H1 (cell line): ENCODE data around the gene DLL1. TPM values are rescaled to one million over a fixed set of nuclear protein-coding genes. Genes with fewer than 3 reads are reported as not detected.

ENCODE experiments used
- CTCF ChIA-PET: fragments of 300-600 bp; sonication (Branson Sonifier 250); formaldehyde crosslinking; loops from one replicate; lab custom pipeline; 2021; ENCODE audit not compliant: partially characterized antibody; lab: Charles Lee
- POLR2A ChIA-PET: fragments of 300-600 bp; sonication (Branson Sonifier 250); formaldehyde crosslinking; loops from one replicate; lab custom pipeline; 2021; ENCODE audit warnings: inconsistent platforms; ENCODE audit not compliant: partially characterized antibody; lab: Charles Lee
- DNase-seq, 2 experiments: peaks; one replicate each; pipeline versions ENCODE4 v3.0.0 to v3.0.0-alpha.2; 2010 to 2022; ENCODE audit warnings: low spot score in 2 of 2, low read depth in 1 of 2, mixed read lengths in 1 of 2
- FAIRE-seq: peaks from 2 replicates; lab custom pipeline; 2011; peaks lifted over from hg19 to GRCh38; lab: Jason Lieb, UNC
- H2AFZ ChIP-seq: 2 replicates; pipeline ENCODE4 v1.8.1; 2012; ENCODE audit warnings: low read length, inconsistent platforms
- H2AK5ac ChIP-seq: 2 replicates; pipeline ENCODE4 v1.6.1; 2013; ENCODE audit warnings: low read depth, low read length
- H2BK120ac ChIP-seq: replicated peaks from 2 replicates; pipeline ENCODE3; 2013; ENCODE audit warnings: low read depth, low read length, inconsistent platforms
- H2BK12ac ChIP-seq: 2 replicates; pipeline ENCODE4 v1.6.1; 2013; ENCODE audit warnings: low read depth, low read length
- H2BK15ac ChIP-seq: 2 replicates; pipeline ENCODE4 v1.6.1; 2013; ENCODE audit warnings: low read length
- H2BK20ac ChIP-seq: 2 replicates; pipeline ENCODE4 v1.6.1; 2013; ENCODE audit warnings: low read length
- H2BK5ac ChIP-seq: 2 replicates; pipeline ENCODE4 v1.6.1; 2013; ENCODE audit warnings: low read depth, low read length
- H3K14ac ChIP-seq: 2 replicates; pipeline ENCODE4 v1.6.1; 2013; ENCODE audit warnings: inconsistent platforms; ENCODE audit not compliant: insufficient read length
- H3K18ac ChIP-seq: 2 replicates; pipeline ENCODE4 v1.6.1; 2013; ENCODE audit warnings: low read length; ENCODE audit errors: extremely low read depth
- H3K23ac ChIP-seq: 2 replicates; pipeline ENCODE4 v1.6.1; 2013; ENCODE audit warnings: inconsistent platforms; ENCODE audit not compliant: insufficient read length
- H3K23me2 ChIP-seq: 2 replicates; pipeline ENCODE4 v1.6.1; 2013; ENCODE audit warnings: low read depth, low read length
- H3K27ac ChIP-seq: 2 replicates; pipeline ENCODE4 v1.6.1; 2011; ENCODE audit warnings: low read depth, low read length, inconsistent platforms
- H3K27me3 ChIP-seq, 4 experiments: replicated peaks in 1 of 4; 1 replicate in 1 of 4; 2 replicates in 3 of 4; pipeline versions ENCODE4 v1.6.1 to v1.8.1; 2011 to 2013; ENCODE audit warnings: low read length in 3 of 4, mild to moderate bottlenecking in 3 of 4, inconsistent platforms in 2 of 4, mixed read lengths in 2 of 4, moderate library complexity in 1 of 4; ENCODE audit not compliant: control insufficient read depth in 3 of 4, insufficient read depth in 3 of 4; ENCODE audit errors: extremely low read depth in 1 of 4
- H3K36me3 ChIP-seq, 4 experiments: 2 replicates each; pipeline versions ENCODE4 v1.6.1 to v1.8.1; 2011 to 2013; ENCODE audit warnings: mild to moderate bottlenecking in 4 of 4, low read length in 3 of 4, moderate library complexity in 2 of 4, control low read depth in 1 of 4, inconsistent platforms in 1 of 4; ENCODE audit not compliant: insufficient read depth in 4 of 4, control insufficient read depth in 2 of 4
- H3K4ac ChIP-seq: replicated peaks from 2 replicates; pipeline ENCODE3; 2013; ENCODE audit warnings: low read length, low read depth, mixed read lengths, inconsistent platforms; ENCODE audit not compliant: insufficient read length
- H3K4me1 ChIP-seq, 4 experiments: replicated peaks in 1 of 4; 1 replicate in 1 of 4; 2 replicates in 3 of 4; pipeline versions ENCODE4 v1.6.1 to v1.8.1; 2011 to 2013; ENCODE audit warnings: low read length in 3 of 4, inconsistent platforms in 2 of 4, mixed read lengths in 1 of 4; ENCODE audit not compliant: insufficient read depth in 4 of 4, control insufficient read depth in 3 of 4
- H3K4me2 ChIP-seq, 2 experiments: 2 replicates each; pipeline versions ENCODE4 v1.6.1 to v1.8.1; 2011 to 2013; ENCODE audit warnings: low read depth in 2 of 2, low read length in 2 of 2, control low read depth in 1 of 2, inconsistent platforms in 1 of 2, mild to moderate bottlenecking in 1 of 2; ENCODE audit not compliant: insufficient read depth in 1 of 2
- H3K4me3 ChIP-seq, 4 experiments: fragments of 200-600, 300-600 bp in 1 of 4; sonication (generic), shearing (Covaris generic), sonication (Bioruptor Twin) in 1 of 4; 2 replicates each; pipeline versions ENCODE4 v1.5.1 to v1.8.1; 2011 to 2016; ENCODE audit warnings: low read length in 4 of 4, low read depth in 3 of 4, control low read depth in 2 of 4, inconsistent platforms in 2 of 4, mild to moderate bottlenecking in 2 of 4, mixed read lengths in 1 of 4, moderate library complexity in 1 of 4; ENCODE audit not compliant: insufficient read depth in 2 of 4; ENCODE audit errors: extremely low read depth in 1 of 4
- H3K56ac ChIP-seq: replicated peaks from 2 replicates; pipeline ENCODE3; 2013; ENCODE audit warnings: low read depth, mild to moderate bottlenecking, mixed read lengths, low read length, inconsistent platforms; ENCODE audit not compliant: insufficient read length
- H3K79me1 ChIP-seq: 2 replicates; pipeline ENCODE4 v1.6.1; 2013; ENCODE audit warnings: low read depth, low read length, control low read depth
- H3K79me2 ChIP-seq, 2 experiments: 2 replicates each; pipeline versions ENCODE4 v1.6.1 to v1.8.1; 2012 to 2013; ENCODE audit warnings: low read length in 2 of 2, mild to moderate bottlenecking in 2 of 2, inconsistent platforms in 1 of 2; ENCODE audit not compliant: insufficient read depth in 2 of 2, control insufficient read depth in 1 of 2
- H3K9ac ChIP-seq, 4 experiments: replicated peaks in 1 of 4; 1 replicate in 1 of 4; 2 replicates in 3 of 4; pipeline versions ENCODE4 v1.6.1 to v1.8.1; 2011 to 2013; ENCODE audit warnings: low read depth in 3 of 4, low read length in 3 of 4, control low read depth in 2 of 4, mild to moderate bottlenecking in 2 of 4, moderate library complexity in 2 of 4, inconsistent platforms in 1 of 4; ENCODE audit errors: extremely low read depth in 1 of 4
- H3K9me3 ChIP-seq, 2 experiments: 2 replicates each; pipeline versions ENCODE4 v1.6.1 to v1.8.1; 2012 to 2013; ENCODE audit warnings: mild to moderate bottlenecking in 2 of 2, moderate library complexity in 2 of 2, control low read depth in 1 of 2, inconsistent platforms in 1 of 2, low read depth in 1 of 2, low read length in 1 of 2, mixed read lengths in 1 of 2; ENCODE audit not compliant: insufficient read depth in 2 of 2
- H4K20me1 ChIP-seq, 2 experiments: replicated peaks in 1 of 2; 2 replicates each; pipeline versions ENCODE3 to v1.8.1; 2011 to 2013; ENCODE audit warnings: inconsistent platforms in 2 of 2, low read length in 2 of 2, mild to moderate bottlenecking in 1 of 2; ENCODE audit not compliant: insufficient read depth in 2 of 2, control insufficient read depth in 1 of 2
- H4K5ac ChIP-seq: 2 replicates; pipeline ENCODE4 v1.6.1; 2013; ENCODE audit warnings: low read length, low read depth, mixed read lengths, inconsistent platforms; ENCODE audit not compliant: insufficient read length
- H4K8ac ChIP-seq: 2 replicates; pipeline ENCODE4 v1.8.0; 2013; ENCODE audit warnings: mild to moderate bottlenecking, moderate library complexity, low read length, inconsistent platforms; ENCODE audit not compliant: insufficient read depth; ENCODE audit errors: extremely low read depth
- H4K91ac ChIP-seq: replicated peaks from 2 replicates; pipeline ENCODE3; 2013; ENCODE audit warnings: low read length, mixed read lengths, inconsistent platforms; ENCODE audit not compliant: insufficient read length
- BACH1 ChIP-seq: IDR thresholded peaks from 2 replicates; pipeline ENCODE4 v1.6.1; 2012; ENCODE audit warnings: low read length, improper control_type of control experiment
- CEBPB ChIP-seq: IDR thresholded peaks from 2 replicates; pipeline ENCODE4 v1.6.1; 2012; ENCODE audit warnings: low read depth, low read length
- KDM1A ChIP-seq: fragments of 200-600, 300-600 bp; sonication (generic); IDR thresholded peaks from 2 replicates; pipeline ENCODE4 v1.7.1; 2016; ENCODE audit warnings: mild to moderate bottlenecking, low read length, borderline replicate concordance
- KDM4A ChIP-seq: IDR thresholded peaks from one replicate; pipeline ENCODE4 v1.7.1; 2012; ENCODE audit warnings: low read depth, mild to moderate bottlenecking, moderate library complexity, low read length, inconsistent platforms; ENCODE audit not compliant: severe bottlenecking
- KDM5A ChIP-seq: fragments of 200-600 bp; IDR thresholded peaks from 2 replicates; pipeline ENCODE4 v1.7.1; 2012; ENCODE audit warnings: mild to moderate bottlenecking, low read length, inconsistent platforms, mixed read lengths
- RNF2 ChIP-seq: fragments of 200-900, 300-1000 bp; sonication (generic); IDR thresholded peaks from 2 replicates; pipeline ENCODE4 v1.7.1; 2016; ENCODE audit warnings: borderline replicate concordance, low read depth, mild to moderate bottlenecking, antibody characterized with exemption, low read length; ENCODE audit not compliant: poor library complexity, severe bottlenecking; ENCODE audit errors: missing control alignments
- RXRA ChIP-seq: IDR thresholded peaks from 2 replicates; pipeline ENCODE4 v1.6.1; 2011; ENCODE audit warnings: low read depth, mild to moderate bottlenecking, low read length, moderate library complexity; ENCODE audit not compliant: insufficient read depth
- SIRT6 ChIP-seq: IDR thresholded peaks from one replicate; pipeline ENCODE4 v1.7.1; 2012; ENCODE audit warnings: low read length, inconsistent platforms
- SIX5 ChIP-seq: IDR thresholded peaks from 2 replicates; pipeline ENCODE4 v1.6.1; 2011; ENCODE audit warnings: mild to moderate bottlenecking, low read depth, low read length
- SP4 ChIP-seq: IDR thresholded peaks from 2 replicates; pipeline ENCODE4 v1.6.1; 2012; ENCODE audit warnings: low read length, inconsistent platforms
- TCF12 ChIP-seq: IDR thresholded peaks from 2 replicates; pipeline ENCODE4 v1.6.1; 2011; ENCODE audit warnings: low read depth, mild to moderate bottlenecking, low read length
- TEAD4 ChIP-seq: IDR thresholded peaks from 2 replicates; pipeline ENCODE4 v1.6.1; 2012; ENCODE audit warnings: low read depth, low read length, inconsistent platforms, mixed read lengths
- WGBS, 2 experiments: shearing (Covaris generic) in 1 of 2; methylation state at CpG; one replicate each; pipeline versions ENCODE4 v1.1.6 to v1.1.7; 2013 to 2015; ENCODE audit warnings: low lambda C conversion rate in 2 of 2, mixed read lengths in 2 of 2, inconsistent platforms in 1 of 2, low coverage in 1 of 2, missing lambda C conversion rate in 1 of 2; ENCODE audit not compliant: insufficient replicate concordance in 2 of 2, insufficient coverage in 1 of 2, insufficient read length in 1 of 2; ENCODE audit errors: extremely low coverage in 1 of 2, missing lambda C conversion rate in 1 of 2; 5-methylcytosine and 5-hydroxymethylcytosine counted together
- polyA plus RNA-seq, 7 experiments: library from polyadenylated mRNA; depleted of rRNA in 3 of 7; stranded (reverse) in 5 of 7; unstranded in 2 of 7; fragments of >200 nt in 5 of 7; fragments of 200-250 nt in 2 of 7; gene quantifications; 1 replicate in 5 of 7; 2 replicates in 1 of 7; 4 replicates in 1 of 7; pipeline versions ENCODE4 v1.2.1 to v1.2.3, GENCODE V29; 2011 to 2013; ENCODE audit warnings: missing spikeins in 2 of 7, mixed read lengths in 2 of 7
- total RNA-seq: library from RNA; stranded (reverse); fragmentation: NEBNext Ultra II Directional; extraction: Animal tissue kit (Norgen Biotek cat#: 25700); gene quantifications from 2 replicates; pipeline ENCODE4 v1.2.1, GENCODE V29; 2021

DLL1 gene
- total and polyA plus RNA-seq, 2 of the 8 experiments (the other 6 are each of a cell fraction or from before 2014, with no cell fraction given), result 1.7 to 3.8 TPM

GRCh38 chr6:170268216-170269129 is 22.4 kb downstream of the DLL1 start:
- Histone ChIP-seq H3K4ac (no peak overlapping the region), H4K20me1 (no peaks in the 10 kb centered on the region), H4K91ac (no peak overlapping the region), H2BK120ac (no peak overlapping the region), H3K79me1 (no peaks in the 10 kb centered on the region), H3K9ac (no peak overlapping the region), H4K5ac (no peak overlapping the region), H2BK12ac (no peak overlapping the region), H2AFZ (no peak overlapping the region), H3K23me2 (no peaks in the 10 kb centered on the region), H2BK5ac (no peak overlapping the region), H3K4me3 (no peak overlapping the region), H2AK5ac (no peak overlapping the region), H3K14ac (no peak overlapping the region), H3K79me2 (no peaks in the 10 kb centered on the region), H3K56ac (no peak overlapping the region), H3K27me3 (no peaks in the 10 kb centered on the region; a peak in 1 of 7 replicates), H3K18ac (no peak overlapping the region), H3K4me1 (peaks cover 0 to 5% (median under 1%) of the 10 kb centered on the region in 4 experiments; a peak in 2 of 7 replicates), H3K36me3 (no peaks in the 10 kb centered on the region), H2BK20ac (no peak overlapping the region), H3K4me2 (no peak overlapping the region), H2BK15ac (peak overlapping the region; percentile 92; the same call in 1 of the 2 replicates), H3K23ac (no peak overlapping the region), H3K9me3 (no peaks in the 10 kb centered on the region), H3K27ac (no peak overlapping the region), H4K8ac (peak overlapping the region; percentile 57; the same call in 1 of the 2 replicates)
- no peak for FAIRE-seq
- no peak for DNase-seq
- 85% methylated on average over 20 of the region's 22 CpGs; no CpG with 5 or more reads in 1 of the 2 experiments for WGBS, 2 experiments
- POLR2A ChIA-PET, result interaction anchor here (0.8 to 4.8 kb wide), 2 partner anchors 22 to 478 kb away, joined by 4 to 17 read pairs; partner anchors contain the start of gene DLL1
- CTCF ChIA-PET, result interaction anchor here (0.5 to 1.4 kb wide), 3 partner anchors 10 to 1892 kb away, joined by 3 to 5 read pairs (median 3); no protein-coding TSS in a partner anchor
- TF ChIP-seq CEBPB, result no peak
- TF ChIP-seq KDM1A, result no peak
- no peak for TF ChIP-seq KDM5A
- TF ChIP-seq RNF2, result no peak
- TF ChIP-seq TCF12, result no peak
- no peak for TF ChIP-seq SP4
- TF ChIP-seq BACH1, result no peak
- no peak for TF ChIP-seq SIX5
- no peak for TF ChIP-seq KDM4A
- TF ChIP-seq TEAD4, result no peak
- TF ChIP-seq RXRA, result no peak
- no peak for TF ChIP-seq SIRT6
